Measurements from ENCODE around the gene ALDH1B1.

DNA sequence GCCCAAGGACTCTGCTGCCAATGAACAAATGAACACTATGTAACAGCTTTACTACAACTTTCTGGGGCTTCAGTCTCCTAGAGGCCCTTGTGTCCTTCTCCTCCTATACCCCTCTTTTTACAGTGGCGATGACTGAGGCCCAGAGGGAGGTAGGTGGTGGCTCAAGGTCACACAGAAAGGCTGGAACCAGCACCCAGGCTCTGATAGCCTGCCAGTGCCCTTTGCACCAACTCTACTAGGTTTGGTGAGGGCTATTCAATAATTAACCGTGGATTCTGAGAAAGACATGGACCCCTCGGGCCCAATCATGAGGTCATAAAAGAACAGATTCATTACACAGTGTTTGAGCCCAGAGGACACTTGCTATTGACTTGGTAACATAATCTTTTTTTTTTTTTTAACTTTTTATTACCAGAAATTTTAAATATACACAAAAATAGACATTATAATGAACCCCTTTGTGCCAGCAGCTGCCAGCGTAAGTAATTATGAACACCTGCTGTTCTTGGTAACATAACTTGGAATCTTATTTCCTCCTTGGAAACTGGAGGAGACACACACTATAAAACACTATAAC is 6.1 kb upstream of the ALDH1B1 start:
- TF ChIP-seq FOXP2 (optimal IDR thresholded peaks at IDR 0.05; ENCODE audit: control extremely low read depth, extremely low read length, insufficient read depth) = no peak
- TF ChIP-seq POLR2AphosphoS5 (IDR thresholded peaks at IDR 0.05; ENCODE audit: borderline replicate concordance, low read depth, low read length) = no peak

Measured in SK-N-MC (cell line).